GM12873 (cell line): ENCODE data around the gene CGB5.
"Not testable (repeated sequence)": the region's sequence is repeated elsewhere in the genome, so short reads cannot be mapped to it uniquely, and the experiment has no call there.

Experiments
- CTCF ChIP-seq: IDR thresholded peaks from 2 replicates; pipeline ENCODE4 v1.5.1; 2012; ENCODE audit warnings: low read depth, mild to moderate bottlenecking, moderate library complexity, low read length, control low read depth; ENCODE audit not compliant: insufficient read depth; ENCODE audit errors: missing control alignments

The CGB5 gene

GRCh38 chr19:49017666-49018351 is 25.8 kb upstream of the CGB5 start:
- peak; percentile 73 for TF ChIP-seq CTCF

- peak; percentile 12 for TF ChIP-seq CTCF
Measured at GRCh38 chr19:49019242-49019932, 24.3 kb upstream of the CGB5 start.

GRCh38 chr19:49020342-49020741 is 23.3 kb upstream of the CGB5 start:
- no peak for TF ChIP-seq CTCF

- TF ChIP-seq CTCF: no peak
Measured at GRCh38 chr19:49020931-49021895, 22.4 kb upstream of the CGB5 start.

- no peak for TF ChIP-seq CTCF
Measured at GRCh38 chr19:49022116-49022515, 21.5 kb upstream of the CGB5 start.

- TF ChIP-seq CTCF: not testable (repeated sequence)
Measured at GRCh38 chr19:49024233-49024632, 19.4 kb upstream of the CGB5 start, which contains the start of gene CGB3. Gene CGB3 (minus strand): TSS chr19:49024333. CDS start chr19:49023971, 362 bp downstream.
